Suppressor macrophage treated with lipopolysaccharide for 1 hour (primary cell): ENCODE results near the gene PRKN.
"Not testable (repeated sequence)": the region's sequence is repeated elsewhere in the genome, so short reads cannot be mapped to it uniquely, and the experiment has no call there.

Source experiments
- DNase-seq, 3 donors: peaks; one replicate each; pipeline ENCODE4 v3.0.0-alpha.2; 2020 to 2022

The PRKN gene

DNA sequence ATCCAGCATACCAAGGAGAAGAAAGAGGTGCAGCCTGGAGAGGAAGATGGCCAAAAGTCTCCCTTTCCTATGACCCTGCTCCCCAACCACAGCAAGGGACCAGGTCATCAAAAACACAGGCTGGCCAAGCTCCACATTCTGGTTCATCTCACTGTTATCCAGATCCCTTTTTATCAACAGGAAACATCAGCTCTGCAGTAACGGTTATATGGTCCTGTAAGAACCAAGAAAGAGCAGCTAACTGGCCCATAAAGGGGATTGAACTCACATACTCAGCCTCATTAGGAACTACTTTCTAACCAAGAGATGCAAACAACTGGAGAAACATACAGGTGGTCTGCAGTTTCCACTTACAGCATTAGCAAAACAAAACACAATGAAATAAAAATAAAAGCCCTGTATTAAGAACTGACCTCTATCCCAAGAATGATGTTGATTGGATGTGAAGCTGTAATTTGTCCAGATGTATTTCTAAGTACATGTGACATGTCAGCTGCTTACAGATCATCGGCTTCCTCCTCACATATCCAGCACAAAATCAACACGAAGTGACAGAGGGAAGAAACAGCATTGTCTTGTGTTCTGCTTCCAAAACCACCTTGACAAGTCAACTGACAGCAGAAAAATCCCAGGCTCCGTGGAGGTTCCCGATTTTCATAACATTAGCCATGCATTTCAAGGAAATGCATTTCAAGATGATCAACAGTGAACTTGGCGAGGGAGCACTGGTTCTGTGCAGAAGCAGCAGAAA lies 896.5 kb downstream of the PRKN start:
- peak; percentile 20 to 59 (median 29) for DNase-seq

GRCh38 chr6:161829291-161829729 lies 898.3 kb downstream of the PRKN start:
- no peak for DNase-seq

GRCh38 chr6:161828355-161828754 lies 899.2 kb downstream of the PRKN start:
- no peak for DNase-seq

DNA sequence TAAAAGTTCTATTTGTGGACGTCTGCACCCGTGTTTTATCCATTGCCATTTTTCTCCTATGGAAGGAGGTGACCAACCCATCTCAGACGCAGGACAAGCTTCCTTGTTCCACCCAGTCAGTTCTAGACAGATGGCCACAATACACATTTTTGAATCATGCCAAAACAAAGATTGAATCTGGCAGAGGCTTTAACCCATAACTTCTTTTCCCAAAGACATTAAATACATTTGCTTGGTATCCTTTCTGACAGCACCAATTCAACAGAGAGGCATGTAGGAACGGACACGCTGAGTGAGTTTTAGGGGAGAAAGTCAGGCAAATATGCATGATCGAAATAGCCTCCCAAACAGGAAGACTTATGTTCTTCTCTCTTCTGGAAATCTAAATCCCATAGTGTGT lies 901.1 kb downstream of the PRKN start:
- DNase-seq, result no peak

GRCh38 chr6:161822204-161822603 lies 905.4 kb downstream of the PRKN start:
- not testable (repeated sequence) for DNase-seq

DNA sequence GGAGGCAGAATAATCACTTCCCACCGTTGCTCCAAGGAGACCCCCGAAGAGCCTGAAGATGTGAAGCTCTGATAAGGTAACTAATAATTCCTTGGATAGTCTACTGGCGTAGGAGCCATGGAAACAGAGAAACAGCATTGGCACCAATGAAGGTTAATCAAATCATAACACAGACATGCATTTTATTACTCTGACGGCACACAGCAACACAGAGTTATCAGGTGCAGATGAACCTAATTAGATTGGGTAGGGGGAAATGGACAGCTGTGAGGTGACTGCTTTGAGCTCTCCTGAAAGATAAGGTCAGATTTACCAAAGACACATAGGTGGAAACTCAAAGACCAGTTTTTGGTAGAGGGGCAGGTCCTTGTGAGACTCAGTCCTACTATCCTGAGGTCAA lies 909.7 kb downstream of the PRKN start:
- no peak for DNase-seq

- no peak for DNase-seq
Observed at GRCh38 chr6:161815965-161816364, 911.6 kb downstream of the PRKN start.

- DNase-seq, result no peak
Observed at GRCh38 chr6:161813156-161813555, 914.4 kb downstream of the PRKN start.

GRCh38 chr6:161809971-161810370 lies 917.6 kb downstream of the PRKN start:
- no peak for DNase-seq

GRCh38 chr6:161804838-161805237 lies 922.7 kb downstream of the PRKN start:
- DNase-seq, result no peak

GRCh38 chr6:161803131-161803530 lies 924.4 kb downstream of the PRKN start:
- DNase-seq, result no peak

DNA sequence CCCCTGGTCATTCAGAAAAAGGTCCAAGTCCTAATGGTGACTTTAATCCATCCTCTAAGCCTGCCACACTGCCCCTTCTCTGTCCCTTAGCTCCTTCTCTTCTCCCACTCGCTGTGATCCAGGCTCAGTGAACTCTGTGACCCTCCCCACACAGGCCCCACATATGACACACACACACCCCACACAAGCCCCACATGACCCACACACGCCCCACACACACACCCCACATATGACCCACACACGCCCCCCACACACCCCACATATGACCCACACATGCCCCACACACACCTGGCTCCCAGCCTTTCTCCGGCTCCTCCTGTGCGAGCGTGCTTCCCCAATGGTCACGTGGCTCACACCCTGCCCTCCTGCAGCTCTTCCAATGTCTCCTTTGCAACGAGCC lies 925.3 kb downstream of the PRKN start:
- DNase-seq, result no peak

- no peak for DNase-seq
Observed at GRCh38 chr6:161798844-161799394, 928.6 kb downstream of the PRKN start.

DNA sequence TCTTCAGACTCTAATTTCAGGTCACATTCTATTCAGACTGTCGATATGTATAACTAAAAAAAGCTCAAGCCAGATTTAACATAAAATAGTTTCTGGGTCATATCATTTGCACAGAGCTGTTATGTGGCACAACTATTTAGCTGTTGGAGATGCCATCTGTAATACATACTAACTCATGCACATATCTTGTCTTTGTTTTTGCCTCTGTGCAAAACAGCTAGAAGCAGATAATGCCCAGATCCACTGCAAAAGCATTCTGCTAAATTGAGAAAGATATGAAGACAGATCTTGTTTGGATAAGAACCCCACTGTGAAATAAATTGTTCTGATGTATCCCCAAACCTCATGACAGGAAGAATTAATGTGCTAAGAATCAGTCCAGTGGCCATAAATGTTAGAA lies 930.9 kb downstream of the PRKN start:
- DNase-seq, result no peak

DNA sequence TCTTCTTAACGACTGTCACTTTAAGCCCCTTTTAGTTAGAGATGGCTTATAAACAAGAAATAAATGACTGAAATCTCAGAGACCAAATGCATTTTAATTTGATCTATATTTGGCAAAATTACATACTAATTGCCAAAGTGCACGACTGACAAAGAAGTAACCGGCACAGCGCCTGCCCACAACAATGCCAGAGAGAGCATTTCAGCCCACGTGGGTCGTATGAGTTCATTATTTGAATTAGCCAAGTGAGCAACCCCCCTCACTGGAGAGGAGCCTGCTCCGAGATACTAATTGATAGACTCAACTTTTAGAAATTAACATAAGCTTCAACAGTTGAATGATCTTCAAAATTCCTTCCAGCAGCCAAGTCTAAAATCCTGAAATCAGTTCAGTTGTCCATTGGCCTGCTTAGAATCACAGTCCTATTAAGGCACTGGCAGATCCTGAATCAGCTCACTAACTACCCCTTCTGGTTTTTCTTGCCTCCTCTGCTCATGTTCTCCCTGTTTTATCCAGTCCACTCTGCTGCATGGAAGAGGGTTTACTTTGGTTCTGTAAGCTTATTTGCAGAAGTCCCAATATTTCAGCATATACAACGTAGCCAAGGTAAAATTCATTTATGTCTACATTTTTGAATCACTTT lies 934.6 kb downstream of the PRKN start:
- no peak for DNase-seq

DNA sequence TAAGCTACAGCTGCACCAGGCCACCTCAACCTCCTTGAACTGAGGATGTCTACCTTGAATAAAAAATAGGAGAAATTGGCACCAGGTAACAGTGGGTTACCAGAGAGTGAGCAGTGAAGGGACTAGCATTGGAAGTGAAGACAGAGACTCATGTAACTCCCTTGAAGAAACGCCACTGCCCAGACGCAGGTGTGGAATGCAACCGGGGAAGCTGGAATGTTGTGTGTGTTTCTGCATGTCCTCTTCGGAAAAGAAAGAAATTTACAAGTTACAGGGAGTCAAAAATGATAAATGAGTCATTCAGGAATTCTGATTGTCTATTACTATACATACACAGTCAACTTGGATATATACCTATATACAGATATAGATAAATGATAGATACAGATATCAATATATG lies 939.0 kb downstream of the PRKN start:
- no peak for DNase-seq

DNA sequence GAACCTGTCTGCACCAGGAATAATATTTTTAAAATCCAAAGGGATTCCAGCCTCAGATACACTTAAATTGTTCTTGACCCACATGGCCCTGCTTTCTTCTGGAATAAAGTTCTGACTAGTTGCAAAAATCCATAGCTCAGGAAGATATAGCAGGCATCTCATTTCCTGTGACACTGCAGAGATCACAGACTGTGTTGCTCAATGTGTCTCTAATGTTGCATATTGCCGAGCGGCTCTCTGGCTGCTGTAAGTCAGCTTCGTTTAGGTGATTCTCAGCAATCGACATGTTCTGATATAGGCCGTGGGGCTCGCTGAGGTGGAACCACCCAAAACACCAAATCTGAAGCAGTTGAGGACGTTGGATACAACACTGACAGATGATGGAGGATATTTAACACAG lies 955.4 kb downstream of the PRKN start:
- no peak for DNase-seq

DNA sequence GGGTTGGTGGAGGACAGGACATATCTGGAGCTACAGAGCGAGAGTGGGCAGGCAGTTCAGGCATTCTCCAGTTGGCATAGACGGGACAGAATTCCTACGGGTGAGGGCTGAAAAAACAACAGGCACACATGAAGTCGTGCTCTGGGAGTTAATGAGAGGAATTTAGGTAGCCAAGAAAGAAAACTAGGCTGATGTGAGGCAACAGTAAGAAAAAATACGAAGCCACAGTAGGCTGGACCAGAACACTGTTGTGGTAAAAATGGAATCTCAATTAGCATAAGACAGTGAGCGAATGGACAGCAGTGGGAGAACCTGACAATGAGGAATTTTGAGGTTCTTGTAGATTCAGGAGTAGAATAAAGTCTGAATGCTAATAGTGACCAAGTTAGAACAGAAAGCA lies 965.6 kb downstream of the PRKN start:
- DNase-seq, result no peak

- DNase-seq, result no peak
Observed at GRCh38 chr6:161755080-161755479, 972.5 kb downstream of the PRKN start.

DNA sequence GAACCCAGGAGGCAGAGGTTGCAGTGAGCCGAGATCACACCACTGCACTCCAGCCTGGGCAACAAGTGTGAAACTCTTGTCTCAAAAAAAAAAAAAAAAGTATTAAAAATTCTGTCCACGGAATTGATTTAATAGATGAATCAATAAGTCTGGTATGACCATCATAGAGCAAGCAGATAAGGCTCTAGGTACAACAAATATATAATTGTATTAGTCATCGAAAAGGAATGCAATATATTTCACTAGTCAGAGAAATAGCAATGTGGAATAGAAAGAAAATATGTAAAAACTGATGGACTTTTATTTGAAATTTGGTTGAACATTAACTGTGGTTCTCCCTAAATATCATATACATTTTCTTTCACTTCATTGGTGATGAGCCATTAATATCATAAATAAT lies 976.9 kb downstream of the PRKN start:
- DNase-seq, result no peak

DNA sequence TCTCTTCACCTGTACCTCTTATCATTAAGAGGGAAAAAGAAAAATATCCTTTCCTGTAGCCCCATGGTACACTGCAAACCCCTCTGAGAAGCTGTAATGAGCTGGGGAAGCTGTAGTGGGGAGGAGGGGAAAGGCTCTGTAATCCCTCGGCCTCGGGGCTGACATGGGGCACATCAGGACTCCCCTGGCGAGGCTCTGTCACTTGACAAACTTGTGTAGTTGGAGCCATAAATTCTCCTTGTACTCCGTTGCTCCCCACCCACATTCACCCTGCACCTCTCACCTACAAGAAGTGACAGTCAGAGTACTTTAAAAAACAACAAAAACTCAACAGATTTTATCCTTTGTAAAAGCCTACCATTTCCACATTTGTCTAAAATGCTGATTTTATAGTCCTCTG lies 978.0 kb downstream of the PRKN start:
- no peak for DNase-seq

- DNase-seq, result peak; percentile 29 to 63 (median 41)
Observed at GRCh38 chr6:161748535-161749416, 978.8 kb downstream of the PRKN start.

- DNase-seq, result no peak
Observed at GRCh38 chr6:161747506-161747905, 980.1 kb downstream of the PRKN start.
